Occipital lobe (tissue), 2 donors: ENCODE data around the gene CYFIP1. TPM values are rescaled to one million over a fixed set of nuclear protein-coding genes. Genes with fewer than 3 reads are reported as not detected.
A peak's percentile ranks its signal among the peaks of the same experiment; 100 is the strongest.

Experiments
- DNase-seq: peaks from one replicate; lab custom pipeline; 2025; lab: John Stamatoyannopoulos, UW
- total RNA-seq: library from RNA; depleted of rRNA; stranded (reverse); fragments of >200 nt; gene quantifications from one replicate; pipeline ENCODE4 v1.2.3, GENCODE V29; 2014

Gene CYFIP1
- total RNA-seq, 1 donor from 2014 or later, result 83.3 TPM

DNA sequence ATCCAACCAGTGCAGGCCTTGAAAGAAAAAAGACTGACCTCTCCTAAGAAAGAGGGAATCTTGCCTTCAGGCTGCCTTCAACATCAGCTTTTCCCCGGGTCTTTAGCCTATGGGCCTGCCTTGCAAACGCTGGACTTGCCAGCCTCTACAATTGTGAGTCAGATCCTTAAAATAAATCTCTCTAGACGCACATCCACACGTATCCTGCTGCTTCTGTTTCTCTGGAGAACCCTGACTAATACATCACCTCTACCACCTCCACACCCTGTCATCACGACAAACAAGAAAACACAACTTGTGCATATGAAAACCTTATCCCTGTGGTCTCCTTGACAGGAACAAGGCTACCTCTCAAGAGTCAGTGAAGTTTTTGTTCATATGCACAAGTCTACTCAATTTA, 11.8 kb downstream of the CYFIP1 start:
- DNase-seq, result no peak

DNA sequence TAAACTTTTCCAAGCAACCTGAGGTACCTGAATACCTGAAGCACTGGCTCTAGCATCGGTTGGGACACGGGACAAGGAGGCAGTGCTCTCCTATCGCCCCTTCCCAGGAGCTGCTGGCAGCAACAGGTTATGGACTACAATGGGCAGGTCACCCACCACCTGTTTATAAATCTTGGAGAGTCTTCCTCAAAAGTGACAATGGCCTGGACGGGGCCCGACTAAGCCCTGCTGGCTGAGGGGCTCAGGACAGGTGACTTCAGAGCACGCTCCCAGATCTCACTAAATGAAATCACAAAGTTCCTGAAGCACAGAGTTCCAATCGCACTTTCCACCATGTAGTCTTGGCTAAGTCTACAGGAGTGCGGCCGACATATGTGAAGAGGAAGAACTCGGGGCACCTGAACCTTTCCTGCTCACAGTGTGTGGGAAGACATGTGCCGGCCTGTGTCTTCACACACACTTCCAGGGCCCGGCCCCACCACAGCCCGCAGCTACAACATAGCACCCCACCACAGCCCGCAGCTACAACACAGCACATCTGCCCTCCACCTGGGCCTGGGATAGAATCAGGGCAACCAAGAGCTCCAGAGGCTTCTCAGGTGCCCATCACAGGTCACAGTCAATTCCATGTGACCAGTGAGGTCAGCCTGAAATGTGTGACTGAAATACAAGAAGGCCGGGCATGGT, 12.9 kb downstream of the CYFIP1 start:
- no peak for DNase-seq

- DNase-seq, result no peak
Measured at GRCh38 chr15:22966321-22967083, 13.7 kb downstream of the CYFIP1 start.

DNA sequence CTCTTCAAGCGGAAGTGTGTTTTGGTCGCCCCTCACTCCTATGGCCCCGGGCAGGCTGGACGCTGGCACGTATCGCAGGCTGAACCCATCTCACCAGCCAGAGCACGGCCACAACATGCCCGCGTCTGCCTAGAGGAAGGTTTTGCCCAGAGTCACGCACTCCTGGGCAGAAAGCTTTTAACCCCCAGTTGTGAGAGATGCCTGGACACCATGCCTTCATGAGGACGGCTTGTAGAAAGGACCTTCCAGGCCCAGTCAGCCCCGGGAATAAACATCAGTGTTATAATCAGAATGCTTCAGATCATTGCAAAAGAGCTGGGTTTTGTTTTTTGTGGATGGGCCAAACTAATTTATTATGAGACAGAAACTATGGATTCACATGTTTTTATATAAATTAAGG, 16.5 kb downstream of the CYFIP1 start:
- DNase-seq, result no peak

DNA sequence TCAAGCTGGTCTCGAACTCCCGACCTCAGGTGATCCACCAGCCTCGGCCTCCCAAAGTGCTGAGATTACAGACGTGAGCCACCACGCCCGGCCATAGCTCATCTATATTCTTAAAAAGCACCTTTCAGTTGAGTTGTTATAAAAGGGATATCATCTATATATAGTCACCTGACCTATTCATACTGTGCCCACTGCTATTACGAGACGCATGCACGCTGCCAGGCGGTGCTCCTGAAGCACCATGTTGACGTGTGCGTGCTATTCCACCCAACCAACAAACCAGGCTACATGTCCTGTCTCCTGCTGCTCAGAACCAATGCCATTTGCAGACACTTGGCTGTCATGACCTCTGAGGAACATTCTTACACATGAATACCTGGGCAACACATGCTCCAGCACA, 17.6 kb downstream of the CYFIP1 start:
- DNase-seq, result no peak

DNA sequence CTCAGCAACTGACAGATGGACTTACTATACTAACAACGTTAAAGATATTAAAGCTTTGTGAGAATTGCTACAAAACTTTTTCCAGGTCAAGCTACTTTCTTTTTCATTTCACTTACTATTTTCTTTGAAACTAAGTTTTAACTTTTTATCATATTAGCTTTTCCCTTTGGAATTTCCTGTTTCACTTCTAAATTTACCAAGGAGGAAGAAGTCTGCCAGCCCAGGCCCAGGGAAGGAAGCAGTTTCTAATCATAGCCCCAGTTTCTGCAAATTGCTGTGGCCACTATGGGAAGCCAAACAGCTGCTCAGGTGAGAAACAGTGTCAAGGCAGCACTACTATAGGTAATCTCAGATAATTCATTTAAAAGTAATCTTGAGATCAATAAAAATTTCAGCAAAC, 18.4 kb downstream of the CYFIP1 start:
- no peak for DNase-seq

DNA sequence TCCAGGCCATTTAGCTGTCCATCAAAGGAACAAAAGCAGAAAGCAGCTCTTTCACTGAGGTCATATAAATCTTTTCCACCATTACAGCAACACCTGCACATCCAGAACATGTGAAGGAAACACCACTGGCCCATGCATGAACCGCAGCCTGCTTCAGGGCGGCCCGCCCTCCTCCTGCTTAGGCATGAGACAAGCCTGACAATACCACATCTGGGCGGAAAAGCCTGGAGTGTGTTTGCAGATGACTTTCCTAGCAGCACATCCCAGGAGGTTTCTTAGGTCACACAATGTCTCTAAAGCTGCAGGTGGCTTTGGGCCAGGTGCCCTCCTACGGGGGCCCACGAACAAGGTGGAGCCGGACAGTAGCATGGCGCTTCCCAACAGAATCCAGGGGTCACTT, 19.6 kb downstream of the CYFIP1 start:
- DNase-seq, result no peak

DNA sequence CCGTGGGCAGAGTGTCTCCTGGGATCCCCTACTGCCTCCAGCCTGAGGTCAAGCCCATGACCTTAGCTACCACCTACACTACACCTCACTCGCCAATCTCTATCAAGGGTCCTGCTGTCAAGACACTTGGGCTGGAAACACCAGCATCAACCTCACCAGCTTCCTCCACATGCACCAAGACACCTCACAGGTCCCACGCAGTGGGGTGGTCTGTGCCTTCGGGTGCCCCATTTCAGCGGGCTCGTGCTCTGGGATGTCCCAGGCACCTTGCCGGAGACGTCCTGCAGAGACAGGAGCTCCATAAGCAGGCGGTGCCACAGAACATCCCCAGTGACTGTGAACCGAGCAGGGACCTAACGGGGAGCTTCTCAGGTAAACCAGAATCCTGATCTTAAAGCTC, 20.0 kb downstream of the CYFIP1 start:
- DNase-seq, result no peak

- DNase-seq, result no peak
Measured at GRCh38 chr15:22959321-22960101, 20.7 kb downstream of the CYFIP1 start.

- no peak for DNase-seq
Measured at GRCh38 chr15:22958487-22959280, 21.5 kb downstream of the CYFIP1 start.

- no peak for DNase-seq
Measured at GRCh38 chr15:22956978-22957260, 23.2 kb downstream of the CYFIP1 start.

- no peak for DNase-seq
Measured at GRCh38 chr15:22956257-22956977, 23.8 kb downstream of the CYFIP1 start.

DNA sequence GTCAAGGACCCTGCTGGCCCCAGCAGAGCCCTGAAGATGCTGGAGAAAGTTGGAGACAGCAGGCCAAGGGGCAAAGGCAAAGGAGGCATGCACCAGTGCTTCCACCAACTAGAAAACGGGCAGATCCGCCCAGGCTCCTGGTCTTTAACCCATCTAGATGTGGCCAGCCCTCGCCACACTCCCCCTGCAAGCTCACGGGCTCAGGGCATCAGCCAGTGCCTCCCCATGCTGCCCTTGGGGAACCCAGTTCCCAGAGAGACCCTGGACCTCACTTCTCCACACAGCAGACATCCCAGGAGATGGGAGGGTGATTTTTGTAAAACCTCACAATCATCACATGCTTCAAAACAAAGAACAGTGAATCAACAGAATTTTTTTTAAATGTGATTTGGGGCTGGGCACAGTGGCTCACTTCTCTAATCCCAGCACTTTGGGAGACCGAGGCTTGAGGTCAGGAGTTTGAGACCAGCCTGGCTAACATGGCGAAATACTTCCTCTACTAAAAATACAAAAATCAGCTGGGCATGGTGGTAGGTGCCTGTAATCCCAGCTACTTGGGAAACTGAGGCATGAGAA, 24.5 kb downstream of the CYFIP1 start:
- no peak for DNase-seq

GRCh38 chr15:22954798-22955543, 25.2 kb downstream of the CYFIP1 start:
- DNase-seq, result no peak

DNA sequence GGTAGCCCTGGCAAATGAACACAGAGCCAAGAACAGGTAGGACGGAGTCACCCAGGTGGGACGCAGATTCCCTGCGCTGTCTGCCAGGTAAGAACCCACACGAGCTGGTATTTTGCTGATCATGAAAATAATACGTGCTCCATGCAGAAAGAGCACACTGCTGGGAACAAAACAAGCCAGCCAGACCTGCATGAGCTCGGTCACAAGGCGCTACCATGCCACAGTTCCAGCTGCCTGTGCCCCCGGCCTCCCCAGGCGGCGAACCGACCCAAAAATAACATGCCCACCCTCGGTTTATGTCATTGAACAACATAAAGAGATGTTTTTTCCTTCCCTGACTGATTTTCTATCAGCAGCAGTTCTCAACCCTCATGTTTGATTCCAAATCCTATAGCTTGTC, 25.8 kb downstream of the CYFIP1 start:
- DNase-seq, result no peak

- DNase-seq, result peak; percentile 52
Measured at GRCh38 chr15:22952796-22953579, 27.2 kb downstream of the CYFIP1 start.

- no peak for DNase-seq
Measured at GRCh38 chr15:22951381-22952280, 28.5 kb downstream of the CYFIP1 start.

GRCh38 chr15:22951031-22951380, 29.2 kb downstream of the CYFIP1 start:
- DNase-seq, result no peak
